ENCODE data around the gene SYCN.

SYCN gene

DNA sequence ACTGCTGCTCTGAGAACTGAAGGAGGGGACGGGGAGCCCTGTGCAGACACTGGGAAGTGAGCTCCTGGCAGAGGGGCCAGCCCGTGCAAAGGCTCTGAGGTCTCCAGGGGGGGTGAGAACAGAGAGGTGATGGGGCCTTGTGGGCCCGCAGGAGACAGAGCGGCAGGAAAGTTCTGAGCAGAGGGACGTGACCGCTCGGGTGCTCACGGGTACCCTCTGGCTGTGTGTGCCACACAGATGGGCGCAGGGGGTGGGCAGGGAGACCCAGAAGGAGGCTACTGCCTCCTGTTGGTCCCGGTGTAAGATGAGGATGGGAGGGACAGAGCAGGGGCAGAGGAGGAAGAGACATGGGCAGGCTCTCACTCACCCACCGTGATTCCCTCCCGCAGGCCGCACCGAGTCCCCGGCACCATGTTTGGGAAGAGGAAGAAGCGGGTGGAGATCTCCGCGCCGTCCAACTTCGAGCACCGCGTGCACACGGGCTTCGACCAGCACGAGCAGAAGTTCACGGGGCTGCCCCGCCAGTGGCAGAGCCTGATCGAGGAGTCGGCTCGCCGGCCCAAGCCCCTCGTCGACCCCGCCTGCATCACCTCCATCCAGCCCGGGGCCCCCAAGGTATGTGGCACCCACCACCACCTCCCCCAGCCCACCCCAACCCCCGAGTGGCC, 34.8 kb downstream of the SYCN start:
- DNase-seq: no peak

DNA sequence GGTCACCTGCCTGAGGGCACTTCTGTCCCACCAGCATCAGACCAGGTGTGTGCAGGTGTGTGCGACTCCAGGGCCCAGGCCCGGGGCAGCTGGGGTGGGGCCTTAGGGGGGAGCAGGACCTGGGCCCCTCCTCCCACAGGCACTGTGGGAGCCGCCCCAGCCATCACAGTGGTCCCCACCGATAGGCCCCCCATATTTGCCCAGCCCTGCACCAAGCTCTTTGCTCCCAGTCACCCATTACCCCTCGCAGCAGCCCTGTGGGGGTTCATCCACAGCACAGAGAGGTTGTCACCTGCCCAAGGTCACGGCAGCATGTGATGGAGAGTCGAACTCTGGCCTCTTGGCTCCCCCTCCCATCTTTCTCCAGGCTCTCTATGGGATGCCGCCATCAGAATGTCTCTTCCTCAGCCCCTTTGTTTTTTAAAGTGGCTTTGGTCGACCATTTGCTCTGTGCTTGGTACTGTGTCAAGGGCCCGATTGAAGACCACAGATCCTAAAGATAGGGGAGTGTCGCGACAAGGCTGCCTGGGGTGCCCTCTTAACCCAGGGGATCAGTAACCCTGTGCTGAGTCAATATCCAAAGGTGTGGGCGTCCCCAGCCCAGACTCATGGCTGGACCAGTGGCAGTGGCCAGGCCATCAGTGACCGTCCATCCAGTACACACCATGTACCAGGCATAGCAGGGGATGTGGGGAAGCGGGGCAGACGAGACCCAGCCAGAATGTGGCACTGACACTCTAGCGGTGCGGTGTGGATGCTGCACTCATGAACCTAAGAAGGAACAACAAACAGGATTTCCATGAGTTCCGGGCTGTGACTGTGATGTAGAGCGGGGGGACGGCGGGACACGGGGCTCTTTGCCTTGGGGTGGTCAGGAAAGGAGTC, 35.6 kb downstream of the SYCN start:
- DNase-seq: no peak

DNA sequence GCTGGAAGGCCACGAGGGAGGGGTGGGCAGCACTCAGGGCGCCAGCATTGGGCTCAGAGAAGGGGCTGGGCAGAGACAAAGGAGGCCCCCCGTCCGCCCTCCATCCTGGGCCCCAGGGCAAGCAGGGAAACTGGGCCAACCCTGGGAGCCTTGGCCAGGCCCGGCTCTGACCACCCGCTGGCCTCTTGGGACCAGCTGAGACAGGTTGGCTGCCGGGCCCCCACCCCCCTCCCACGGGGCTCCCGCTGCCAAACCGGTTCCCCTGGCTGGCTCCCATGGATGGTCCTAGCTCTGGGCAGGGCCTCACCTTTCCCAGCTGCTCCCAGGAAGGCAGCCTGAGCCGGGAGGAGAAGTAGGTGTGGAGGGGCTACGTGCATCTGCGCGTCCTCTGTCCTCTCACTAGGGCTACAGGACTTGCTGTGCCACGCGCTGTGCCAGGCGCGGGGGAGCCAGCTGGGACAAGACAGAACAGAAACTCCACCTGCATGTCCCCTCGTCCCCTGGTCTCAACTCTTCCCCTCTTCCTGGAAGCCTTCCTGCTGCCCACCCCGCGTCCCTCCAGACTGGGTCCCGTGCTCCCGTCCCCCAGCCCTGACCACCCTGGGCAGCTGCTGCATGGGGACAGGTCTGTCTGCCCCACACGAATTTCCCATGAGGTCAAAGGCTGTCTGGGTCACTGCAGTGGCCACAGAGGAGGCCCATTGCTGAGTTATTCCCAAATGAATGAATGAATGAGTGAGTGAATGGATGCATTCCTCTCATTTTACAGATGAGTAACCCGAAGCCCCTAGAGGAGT, 36.4 kb downstream of the SYCN start:
- DNase-seq: no peak

DNA sequence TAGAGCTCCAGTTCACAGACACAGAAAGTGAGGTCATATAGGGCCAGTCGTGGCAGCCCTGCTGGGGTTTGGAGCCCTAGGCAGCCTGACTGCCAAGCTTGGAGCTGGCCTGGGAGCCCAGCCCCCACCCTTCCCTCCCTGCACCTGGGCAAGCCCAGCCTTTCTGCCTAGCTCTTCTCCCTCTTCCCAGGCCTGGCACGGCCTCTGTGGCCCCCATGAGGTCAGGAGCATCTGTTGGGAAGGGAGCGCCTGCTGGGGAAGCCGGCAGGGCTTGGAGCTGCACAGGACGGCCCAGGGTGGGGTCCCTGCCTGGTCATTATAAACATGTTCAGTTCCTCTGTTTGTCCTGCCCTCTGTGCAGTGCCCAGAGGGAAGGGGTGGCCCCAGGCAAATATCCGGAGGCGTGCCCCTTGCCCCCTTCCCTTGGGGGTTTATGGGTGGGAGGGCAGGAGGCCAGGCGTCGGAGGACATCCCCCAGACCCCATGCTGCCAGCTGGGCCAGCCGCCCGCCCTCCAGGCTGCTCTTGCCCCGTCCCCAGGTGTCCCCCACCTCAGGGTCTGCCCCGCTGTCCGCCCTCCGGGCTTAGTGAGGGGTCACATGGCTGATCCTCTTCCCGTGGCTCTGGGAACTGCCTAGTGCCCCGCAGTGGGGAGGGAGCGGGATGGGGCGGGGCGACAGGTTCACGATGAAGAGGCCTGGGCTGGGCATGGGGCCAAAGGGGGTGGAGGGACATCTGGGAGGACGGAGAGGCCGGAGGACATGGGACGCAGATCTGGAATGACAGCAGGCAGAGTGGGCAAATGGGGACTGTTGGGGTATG, 37.3 kb downstream of the SYCN start:
- no peak for DNase-seq

DNA sequence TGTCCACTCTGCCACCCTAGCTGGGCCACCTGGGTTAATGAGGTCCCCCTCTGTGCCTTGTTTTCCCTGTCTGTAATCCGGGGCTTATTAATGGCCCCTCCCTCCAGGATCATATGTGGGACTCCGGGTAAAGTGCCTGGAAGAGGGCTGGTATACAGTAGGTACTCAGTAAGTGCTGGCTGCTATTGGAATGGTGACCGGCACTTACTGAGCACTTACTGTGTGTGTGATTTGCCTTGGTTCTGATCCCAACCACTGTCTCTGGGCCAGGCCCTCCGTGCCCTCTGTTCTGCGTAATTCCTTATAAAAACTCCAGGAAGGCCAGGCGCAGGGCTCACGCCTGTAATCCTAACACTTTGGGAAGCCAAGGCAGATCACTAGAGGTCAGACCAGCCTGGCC, 38.2 kb downstream of the SYCN start:
- no peak for DNase-seq

DNA sequence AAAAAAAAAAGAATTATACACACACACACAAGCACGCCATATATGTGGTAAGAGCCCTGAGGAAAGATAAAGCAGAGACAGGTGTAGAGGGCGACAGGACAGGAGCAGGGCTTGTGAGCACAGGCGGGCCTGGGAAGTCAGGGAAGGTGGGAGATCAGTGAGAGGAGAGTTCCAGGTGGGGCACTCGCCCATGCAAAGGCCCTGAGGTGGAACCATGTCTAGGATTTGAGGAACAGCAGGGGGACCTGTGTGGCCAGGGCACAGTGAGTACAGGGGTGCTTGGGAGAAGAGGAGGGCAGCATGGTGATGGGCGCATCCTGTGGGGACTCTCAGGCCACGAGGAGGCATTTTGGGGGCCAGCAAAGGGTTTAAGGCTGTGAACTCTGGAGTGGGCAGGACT, 39.8 kb downstream of the SYCN start:
- DNase-seq: no peak

DNA sequence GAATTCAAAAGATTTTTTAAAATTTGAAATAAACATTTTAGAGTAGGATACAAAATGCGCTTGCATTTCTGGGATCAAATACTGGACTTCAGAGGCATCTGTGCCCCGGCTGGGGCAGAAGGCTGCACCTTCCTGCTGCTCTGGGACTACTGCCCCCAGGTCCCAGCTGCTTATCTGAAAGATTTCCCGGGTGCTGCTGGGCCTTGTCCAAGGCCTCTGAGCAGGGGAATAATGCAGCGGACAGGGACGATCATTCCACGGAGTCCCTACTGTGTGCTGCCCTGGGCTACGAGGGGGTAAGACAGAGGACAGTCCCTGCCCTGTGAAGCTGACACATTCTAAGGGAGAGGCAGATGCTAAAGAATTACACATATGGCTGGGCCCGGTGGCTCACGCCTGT, 40.4 kb downstream of the SYCN start:
- DNase-seq: no peak

DNA sequence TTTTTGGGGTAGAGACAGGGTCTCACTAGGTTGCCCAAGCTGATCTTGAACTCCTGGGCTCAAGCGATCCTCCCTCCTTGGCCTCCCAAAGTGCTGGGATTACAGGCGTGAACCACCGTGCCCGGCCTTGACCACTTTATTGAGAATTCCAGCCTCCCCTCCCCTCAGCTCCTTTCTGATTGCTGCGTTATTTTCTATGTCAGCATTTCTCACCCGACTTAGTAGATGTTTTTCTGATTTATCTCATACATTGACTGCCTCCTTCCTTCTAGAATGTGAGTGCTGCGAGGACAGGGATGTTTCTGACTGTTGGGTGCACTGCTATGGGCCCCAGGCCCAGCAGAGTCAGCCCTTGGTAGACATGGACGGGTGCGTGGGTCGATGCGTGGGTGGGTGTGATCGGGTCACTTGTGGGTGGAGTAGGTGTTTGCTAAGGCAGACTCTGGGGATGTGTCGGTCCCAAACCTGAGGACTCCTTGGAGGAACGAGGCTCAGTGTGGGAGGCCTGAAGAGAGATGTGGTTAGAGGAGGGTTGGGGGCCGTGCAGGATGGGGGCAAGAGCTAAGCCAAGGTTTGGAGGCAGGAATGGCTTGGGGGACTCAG, 41.5 kb downstream of the SYCN start:
- no peak for DNase-seq

DNA sequence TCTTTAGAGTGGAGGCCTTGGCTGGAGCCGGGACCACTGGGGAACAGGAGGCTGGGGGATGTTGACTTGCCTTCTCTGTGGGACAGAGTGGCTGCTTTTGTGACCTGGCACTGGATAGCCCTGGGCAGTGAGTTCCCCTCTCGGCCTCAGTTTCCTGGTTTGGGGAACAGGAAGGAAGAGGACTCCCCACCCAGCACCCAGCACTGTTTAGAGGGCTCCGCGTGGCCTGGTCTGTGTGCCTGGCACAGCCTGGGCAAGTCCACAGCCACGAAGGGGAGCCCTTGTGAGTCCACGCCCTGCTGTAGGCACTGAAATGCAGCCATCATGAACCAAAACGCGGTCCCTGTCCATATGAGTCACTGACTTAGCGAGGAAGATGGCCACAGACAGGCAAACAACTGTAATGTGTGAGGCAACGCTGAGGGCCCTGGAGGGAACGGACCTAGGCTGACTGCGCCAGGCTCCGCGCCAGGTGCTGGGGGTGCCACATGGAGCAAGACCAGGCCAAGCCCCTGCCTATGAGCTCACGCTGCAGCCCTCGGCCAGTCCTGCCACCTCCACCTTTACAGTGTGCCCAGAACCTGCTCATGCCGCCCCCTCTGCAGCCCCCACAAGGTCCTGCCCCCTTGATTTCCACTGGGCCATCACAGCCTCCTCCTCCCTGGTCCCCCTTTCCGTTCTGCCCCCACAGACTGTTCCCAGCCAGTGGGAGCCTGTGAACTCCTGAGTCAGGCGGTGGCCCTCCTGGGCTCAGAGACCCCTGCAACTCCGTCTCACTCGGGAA, 43.0 kb downstream of the SYCN start:
- no peak for DNase-seq

DNA sequence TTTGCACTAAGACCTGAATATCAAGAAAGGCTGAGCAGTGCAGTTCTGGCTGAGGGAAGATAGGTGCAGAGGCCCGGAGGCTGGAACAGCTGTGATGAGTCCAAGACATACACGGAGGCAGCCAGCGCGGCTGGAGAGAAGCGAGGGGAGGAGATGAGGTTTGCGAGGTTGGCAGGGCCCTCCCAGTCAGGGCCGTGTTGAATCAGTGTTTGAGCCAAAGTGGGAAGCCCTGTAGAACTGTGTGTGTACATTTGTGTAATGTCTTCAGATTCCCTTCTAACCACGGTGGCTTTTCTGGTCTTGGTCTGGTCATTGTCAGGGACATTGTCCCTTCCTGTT, 43.6 kb downstream of the SYCN start:
- no peak for DNase-seq

DNA sequence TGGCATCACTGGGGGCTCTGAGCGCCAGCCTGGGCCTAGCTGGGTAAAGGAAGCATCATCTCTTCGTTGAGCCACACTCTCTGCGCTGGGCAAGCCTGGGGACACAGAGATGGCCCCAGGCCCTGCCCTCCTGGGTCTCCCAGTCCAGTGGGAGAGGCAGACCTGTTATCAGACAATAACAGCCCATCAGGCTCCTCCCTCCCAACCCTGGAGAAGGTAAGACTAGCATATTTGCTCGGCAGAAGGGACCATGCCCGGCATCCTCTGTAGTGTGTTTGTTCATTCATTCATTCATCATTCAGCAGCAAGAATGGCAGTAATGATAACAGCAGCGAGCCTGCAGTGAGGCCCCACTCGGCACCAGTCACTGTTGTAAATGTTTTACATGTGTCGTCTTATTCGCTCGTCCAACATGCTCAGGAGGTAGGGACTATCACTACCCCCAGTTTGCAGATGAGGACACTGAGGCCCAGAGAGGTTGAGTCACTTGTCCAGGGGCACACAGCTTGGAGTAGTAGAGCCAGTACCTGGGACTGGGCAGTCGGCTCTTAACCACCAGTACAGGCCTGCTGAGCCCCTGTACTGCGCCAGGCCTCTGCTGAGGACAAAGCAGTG, 45.3 kb downstream of the SYCN start:
- no peak for DNase-seq

DNA sequence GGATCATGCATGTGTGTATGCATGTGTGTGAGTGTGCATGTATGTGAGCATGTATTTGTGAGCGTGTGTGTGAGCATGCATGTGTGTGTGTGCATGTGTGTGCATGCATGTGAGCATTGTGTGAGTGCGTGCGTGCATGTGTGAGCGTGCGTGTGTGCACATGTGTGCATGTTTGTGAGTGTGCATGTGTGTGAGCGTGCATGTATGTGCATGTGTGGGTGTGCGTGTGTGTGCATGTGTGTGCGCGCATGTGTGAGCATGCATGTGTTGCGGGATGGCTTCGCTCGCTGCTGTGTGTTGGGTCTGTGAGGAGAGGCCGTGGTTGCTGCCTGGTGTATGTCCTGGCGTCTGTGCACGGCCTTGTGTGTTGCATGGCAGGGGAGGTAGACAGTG, 46.1 kb downstream of the SYCN start:
- no peak for DNase-seq

DNA sequence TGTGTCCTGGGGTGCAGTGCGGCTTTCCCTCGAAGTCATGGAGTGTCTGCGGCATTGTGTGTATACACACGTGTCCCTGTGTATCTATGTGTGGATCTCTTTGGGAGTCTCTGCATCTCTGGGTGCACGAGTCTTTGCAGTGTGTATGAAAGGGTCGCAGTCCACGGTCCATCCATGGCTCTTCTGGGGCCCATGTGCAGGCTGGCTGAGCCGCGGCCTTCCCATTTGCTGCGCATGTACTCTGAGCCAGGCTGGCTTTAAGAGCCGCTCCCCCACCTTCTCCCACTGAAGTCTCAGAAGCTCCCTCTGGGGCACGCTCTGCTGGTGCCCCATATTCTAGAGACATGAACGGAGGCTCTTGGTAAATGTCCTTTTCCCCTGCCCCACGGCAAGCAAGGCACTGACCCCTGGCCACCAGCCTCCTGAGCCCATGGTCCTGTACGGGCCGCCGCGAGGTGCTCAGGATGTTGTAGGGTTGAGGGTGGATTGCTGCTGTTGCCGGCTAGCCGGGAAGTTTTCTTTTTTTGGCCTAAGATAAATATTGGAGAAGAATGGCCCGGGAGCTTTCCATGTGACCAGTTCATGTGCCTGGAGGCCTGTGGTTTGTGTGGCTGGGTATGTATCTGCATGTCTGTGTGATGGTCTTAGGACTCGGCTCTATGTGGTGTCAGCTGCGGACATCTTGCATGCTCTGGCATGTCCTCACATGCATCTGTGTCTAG, 46.6 kb downstream of the SYCN start:
- no peak for DNase-seq

DNA sequence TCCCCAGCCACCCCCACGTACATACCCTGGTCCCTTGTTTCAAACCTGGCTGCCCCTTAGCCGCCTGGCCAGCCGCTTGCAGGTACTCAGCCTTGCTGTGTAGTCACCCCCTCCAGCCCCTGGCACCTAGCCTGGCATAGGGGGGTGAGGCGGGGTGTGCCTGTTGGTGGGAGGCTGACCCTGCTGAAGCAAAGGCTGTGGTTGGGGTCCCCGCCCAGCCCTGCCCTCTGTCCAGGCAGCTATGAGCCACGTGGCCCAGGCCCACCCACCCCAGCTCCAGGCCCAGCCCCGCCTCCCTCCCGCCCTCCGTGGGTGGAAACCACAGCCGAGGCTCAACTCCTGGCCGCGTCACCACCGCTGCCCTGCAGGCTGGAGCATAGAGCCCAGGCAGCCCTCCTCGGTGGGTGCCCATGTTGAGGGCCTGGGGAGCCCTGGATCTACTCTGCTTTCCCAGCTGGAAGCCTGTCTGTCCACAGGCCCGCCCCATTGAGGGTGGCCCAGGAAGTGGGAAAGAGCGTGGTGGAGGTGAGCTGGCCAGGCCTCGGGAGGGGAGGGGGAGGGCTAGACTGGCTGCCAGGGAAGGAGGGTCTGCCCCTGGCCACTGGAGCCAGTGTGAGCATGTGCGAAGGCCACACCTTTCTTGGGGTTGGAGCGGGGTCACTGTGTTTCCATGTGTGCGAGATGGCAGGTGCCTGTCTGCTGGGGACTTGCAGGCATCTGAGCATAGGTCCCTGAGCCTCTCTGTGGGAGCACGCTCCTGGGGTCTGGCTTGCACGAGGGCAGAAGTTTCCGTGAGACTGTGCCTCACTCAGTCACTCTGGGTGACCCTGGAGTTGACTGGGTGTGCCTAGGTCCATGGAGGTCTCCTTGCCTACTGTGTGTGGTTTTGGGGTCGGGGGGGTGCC, 47.5 kb downstream of the SYCN start:
- DNase-seq: no peak

DNA sequence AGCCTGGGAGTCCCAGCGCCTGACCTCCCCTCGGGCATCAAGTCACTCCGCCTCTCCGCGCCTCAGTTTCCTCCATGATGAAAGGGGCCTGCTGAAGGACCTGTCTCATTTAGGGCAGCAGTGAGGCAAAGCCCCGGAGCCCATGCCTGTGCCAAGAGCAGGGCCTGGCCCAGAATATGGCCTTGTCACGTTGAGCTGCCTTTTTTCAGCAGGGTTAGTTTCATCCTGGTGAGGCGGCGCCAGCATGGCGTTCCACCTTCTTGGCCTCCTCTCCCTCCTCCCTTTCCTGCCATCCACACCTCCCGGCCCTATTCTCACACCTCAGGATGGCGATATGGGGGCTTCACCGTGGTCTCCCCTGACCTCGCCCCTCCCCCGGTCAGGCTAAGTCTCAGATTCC, 48.3 kb downstream of the SYCN start:
- DNase-seq: no peak

DNA sequence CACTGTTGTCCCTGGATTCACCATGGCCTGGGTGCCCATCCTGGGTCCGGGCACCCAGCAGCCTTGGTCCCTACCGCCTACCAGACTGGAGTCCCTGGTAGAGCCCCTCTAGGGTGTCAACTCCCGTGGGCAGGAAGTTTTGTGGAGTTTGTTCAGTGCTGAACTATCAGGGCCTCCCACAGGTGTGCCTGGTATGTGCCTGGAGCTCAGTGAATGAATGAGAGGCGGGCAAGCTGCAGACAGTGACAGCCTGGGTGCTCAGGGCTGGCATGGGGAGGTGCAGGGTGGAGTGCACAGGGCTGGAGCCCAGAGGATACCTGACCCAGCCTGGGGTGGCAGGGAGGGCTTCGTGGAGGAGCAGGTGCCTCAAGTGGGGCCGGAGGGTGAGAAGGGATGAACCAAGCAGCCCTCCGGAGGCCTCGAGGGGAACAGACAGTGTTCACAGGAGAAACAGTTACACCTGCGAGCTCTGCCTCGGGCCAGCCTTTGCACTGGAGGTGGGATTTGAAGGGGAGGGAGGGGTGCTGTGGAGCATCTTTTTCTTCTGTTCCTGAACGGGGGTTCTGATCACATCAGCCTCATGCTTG, 48.9 kb downstream of the SYCN start:
- DNase-seq: no peak

DNA sequence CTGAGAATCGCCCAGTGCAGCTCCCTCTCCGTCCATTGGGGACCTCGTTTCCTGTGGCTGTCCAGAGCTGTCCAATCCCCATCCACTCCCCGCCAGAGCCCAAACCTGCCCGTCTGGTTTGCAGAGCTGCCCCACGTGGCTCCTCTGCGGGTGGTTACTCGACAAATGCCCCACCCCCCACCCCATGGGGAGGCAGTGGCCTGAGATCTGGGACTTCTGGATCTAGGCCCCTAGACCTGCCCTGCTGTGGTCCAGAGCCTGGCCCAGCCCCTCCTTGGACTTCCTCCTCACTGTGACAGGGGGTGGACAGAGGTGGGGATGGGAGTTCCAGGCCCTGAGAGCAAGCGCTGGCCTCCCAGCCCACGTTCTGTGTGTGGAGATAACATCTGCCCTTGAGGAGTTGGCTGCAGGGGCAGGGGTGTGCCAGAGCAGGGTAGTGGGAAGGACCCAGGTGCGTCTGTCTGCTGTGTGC, 49.4 kb downstream of the SYCN start:
- no peak for DNase-seq

DNA sequence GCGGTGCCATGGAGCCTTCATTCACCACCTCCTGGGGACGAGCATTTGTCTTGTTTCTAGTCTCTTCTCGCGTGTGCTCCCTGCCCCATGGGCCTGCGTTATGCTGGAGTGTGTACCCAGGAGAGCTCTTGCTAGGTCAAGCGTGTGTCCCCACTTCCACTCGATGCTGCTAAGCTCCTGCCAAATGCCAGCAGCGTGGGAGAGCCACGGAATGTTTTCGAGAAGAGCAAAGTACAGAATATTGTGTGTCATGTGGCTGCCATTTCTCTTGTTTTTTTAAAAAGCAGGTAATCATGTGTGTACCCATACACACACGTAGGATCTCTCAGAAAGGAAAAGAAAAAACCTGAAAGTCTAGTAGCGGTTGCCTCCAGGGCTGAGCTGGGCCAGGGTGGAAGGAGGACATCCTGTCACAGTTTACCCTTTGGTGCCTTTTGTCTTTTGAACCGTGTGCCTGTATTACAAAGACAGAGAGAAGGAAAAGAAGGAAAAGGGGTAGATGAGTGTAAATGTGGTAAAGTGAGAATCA, 49.9 kb downstream of the SYCN start:
- no peak for DNase-seq

Data from stimulated activated CD4-positive, alpha-beta T cell treated with anti-CD3 and anti-CD28 coated beads, Interleukin-1b, Interleukin-23, amount 100 ng/mL, for 48 hours (primary cell).